GM12878 (cell line): ENCODE measurements around the gene TMEM14B. TPM values are rescaled to one million over a fixed set of nuclear protein-coding genes. Genes with fewer than 3 reads are reported as not detected.

Experiments
- ATAC-seq: fragments of 200-7000 bp; cut with Tn5 transposase; 3 replicates; pipeline ENCODE4 v1.9.1; 2020; ENCODE audit warnings: mild to moderate bottlenecking, moderate library complexity
- BruUV-seq: library from RNA; stranded (reverse); fragments of 400-500 nt; replicated peaks from 2 replicates; lab custom pipeline; 2021; lab: Mats Ljungman, UMichigan
- CTCF ChIA-PET: fragments of 300-600 bp; sonication (Branson Sonifier 250); formaldehyde crosslinking; extraction: SDS; loops from one replicate; lab custom pipeline; 2021; ENCODE audit warnings: inconsistent platforms; lab: Yijun Ruan, JAX
- POLR2A ChIA-PET: fragments of 350-600 bp; formaldehyde crosslinking; extraction: SDS; loops from one replicate; lab custom pipeline; 2021; ENCODE audit warnings: inconsistent platforms; lab: Charles Lee
- RAD21 ChIA-PET: fragments of 300-600 bp; sonication (Branson Sonifier 250); formaldehyde crosslinking; loops from one replicate; lab custom pipeline; 2023; ENCODE audit warnings: antibody characterized with exemption; ENCODE audit not compliant: unreplicated experiment; lab: Charles Lee
- SMC1A ChIA-PET: fragments of 300-600 bp; sonication (Branson Sonifier 250); formaldehyde crosslinking; loops from one replicate; lab custom pipeline; 2023; ENCODE audit not compliant: unreplicated experiment, uncharacterized antibody; lab: Charles Lee
- DNase-seq: peaks from one replicate; pipeline ENCODE4 v3.0.0-alpha.2; 2011; ENCODE audit warnings: low read depth, low spot score
- FAIRE-seq: peaks from 3 replicates; lab custom pipeline; 2011; peaks lifted over from hg19 to GRCh38; lab: Jason Lieb, UNC
- H2AFZ ChIP-seq: 2 replicates; pipeline ENCODE4 v1.6.0; 2011; ENCODE audit warnings: low read depth, low read length, control low read depth; ENCODE audit not compliant: control insufficient read depth
- H3K27ac ChIP-seq: 2 replicates; pipeline ENCODE4 v1.5.1; 2011; ENCODE audit warnings: control low read depth; ENCODE audit not compliant: control insufficient read depth, insufficient read depth
- H3K27me3 ChIP-seq, 2 experiments: replicated peaks in 1 of 2; 2 replicates each; pipeline versions ENCODE4 v1.6.0 to v1.6.1; 2011; ENCODE audit warnings: low read length in 1 of 2; ENCODE audit not compliant: control insufficient read depth in 2 of 2, insufficient read depth in 2 of 2
- H3K36me3 ChIP-seq, 2 experiments: 2 replicates each; pipeline ENCODE4 v1.5.1; 2011; ENCODE audit warnings: low read length in 1 of 2; ENCODE audit not compliant: control insufficient read depth in 2 of 2, insufficient read depth in 2 of 2
- H3K4me1 ChIP-seq: 2 replicates; pipeline ENCODE4 v1.6.1; 2011; ENCODE audit warnings: mild to moderate bottlenecking, low read length, moderate library complexity, mixed read lengths; ENCODE audit not compliant: control insufficient read depth, insufficient read depth
- H3K4me2 ChIP-seq: 2 replicates; pipeline ENCODE4 v1.6.0; 2011; ENCODE audit warnings: control low read depth; ENCODE audit not compliant: control insufficient read depth, insufficient read depth
- H3K4me3 ChIP-seq: fragments of 200-600 bp; sonication (generic); 2 replicates; pipeline ENCODE4 v1.5.1; 2016
- H3K79me2 ChIP-seq: 2 replicates; pipeline ENCODE4 v1.6.0; 2011; ENCODE audit warnings: low read length; ENCODE audit not compliant: control insufficient read depth, insufficient read depth
- H3K9ac ChIP-seq: 2 replicates; pipeline ENCODE4 v1.8.0; 2011; ENCODE audit warnings: low read length, control low read depth, mixed read lengths; ENCODE audit not compliant: control insufficient read depth, insufficient read depth
- H3K9me3 ChIP-seq: replicated peaks from 3 replicates; pipeline ENCODE4 v1.5.1; 2011; ENCODE audit warnings: mild to moderate bottlenecking, low read length; ENCODE audit not compliant: control insufficient read depth, insufficient read depth
- H4K20me1 ChIP-seq: 2 replicates; pipeline ENCODE4 v1.6.0; 2011; ENCODE audit not compliant: control insufficient read depth, insufficient read depth
- BCL11A ChIP-seq: IDR thresholded peaks from 2 replicates; pipeline ENCODE4 v1.6.1; 2011; ENCODE audit warnings: low read depth, low read length
- E2F4 ChIP-seq: IDR thresholded peaks from 2 replicates; pipeline ENCODE4 v1.6.1; 2012; ENCODE audit warnings: low read depth, low read length, improper control_type of control experiment
- FOS ChIP-seq: IDR thresholded peaks from 3 replicates; pipeline ENCODE4 v1.6.1; 2011; ENCODE audit warnings: borderline replicate concordance; ENCODE audit not compliant: insufficient read length; ENCODE audit errors: extremely low read depth
- KAT2A ChIP-seq: conservative IDR thresholded peaks from 2 replicates; pipeline ENCODE4 v1.6.1; 2011; ENCODE audit warnings: low read depth, low read length; ENCODE audit not compliant: control insufficient read depth
- MEF2A ChIP-seq: IDR thresholded peaks from 2 replicates; pipeline ENCODE4 v1.6.1; 2011; ENCODE audit warnings: low read depth, mild to moderate bottlenecking, low read length, moderate library complexity; ENCODE audit not compliant: insufficient read depth
- MYB ChIP-seq: fragments of 150-350 bp; IDR thresholded peaks from 2 replicates; pipeline ENCODE4 v1.6.1; 2014; ENCODE audit warnings: mild to moderate bottlenecking, low read depth, low read length, borderline replicate concordance
- NRF1 ChIP-seq: conservative IDR thresholded peaks from 2 replicates; pipeline ENCODE4 v1.6.1; 2011; ENCODE audit warnings: mild to moderate bottlenecking, low read depth, low read length, improper control_type of control experiment
- RB1 ChIP-seq: fragments of 450-650 bp; formaldehyde crosslinking; IDR thresholded peaks from 2 replicates; pipeline ENCODE4 v1.6.1; 2017; ENCODE audit warnings: mild to moderate bottlenecking, borderline replicate concordance
- STAT1 ChIP-seq: fragments of 450-650 bp; conservative IDR thresholded peaks from 2 replicates; pipeline ENCODE4 v1.6.1; 2014; ENCODE audit warnings: antibody characterized with exemption, mild to moderate bottlenecking
- TARDBP ChIP-seq: IDR thresholded peaks from 2 replicates; pipeline ENCODE4 v1.6.1; 2016; ENCODE audit warnings: borderline replicate concordance
- ZBTB33 ChIP-seq: fragments of 450-650 bp; IDR thresholded peaks from 2 replicates; pipeline ENCODE4 v1.6.1; 2017; ENCODE audit warnings: mild to moderate bottlenecking
- ZNF217 ChIP-seq: fragments of 450-650 bp; IDR thresholded peaks from 2 replicates; pipeline ENCODE4 v1.6.1; 2017; ENCODE audit warnings: antibody characterized with exemption, mild to moderate bottlenecking
- ZNF622 ChIP-seq: fragments of 450-650 bp; IDR thresholded peaks from 2 replicates; pipeline ENCODE4 v1.6.1; 2017; ENCODE audit warnings: mild to moderate bottlenecking, inconsistent platforms
- ZZZ3 ChIP-seq: IDR thresholded peaks from 2 replicates; pipeline ENCODE4 v1.6.1; 2011; ENCODE audit warnings: low read depth; ENCODE audit not compliant: control insufficient read depth, insufficient read length
- WGBS: methylation state at CpG from one replicate; pipeline ENCODE4 v1.1.6; 2016; ENCODE audit warnings: low lambda C conversion rate; ENCODE audit not compliant: insufficient replicate concordance, insufficient coverage; ENCODE audit errors: missing lambda C conversion rate; 5-methylcytosine and 5-hydroxymethylcytosine counted together
- in situ Hi-C: fragments of 300-500 bp; cut with MboI; formaldehyde crosslinking; loops from 9 replicates; pipeline ENCODE4 v1.14.3; 2018; ENCODE audit warnings: mixed read lengths
- intact Hi-C: fragments of 100-400 bp; cut with micrococcal nuclease; formaldehyde crosslinking; loops from one replicate; pipeline ENCODE4 v1.14.2; 2022; ENCODE audit not compliant: unreplicated experiment
- polyA plus RNA-seq, 11 experiments: library from polyadenylated mRNA; depleted of rRNA in 4 of 11; unstranded in 6 of 11; stranded (reverse) in 5 of 11; fragments of >200 nt; fragmentation: Nextera tagmentation in 4 of 11; fragmentation: Illumina TruSeq in 1 of 11; extraction: Ambion mirVana in 4 of 11; extraction: Trizol in 1 of 11; gene quantifications; 1 replicate in 1 of 11; 2 replicates in 10 of 11; pipeline versions ENCODE4 v1.2.1 to v1.2.3, GENCODE V29; 2011 to 2016; ENCODE audit warnings: inconsistent platforms in 2 of 11, missing spikeins in 2 of 11, low read depth in 1 of 11
- total RNA-seq, 4 experiments: library from RNA; depleted of rRNA in 3 of 4; stranded (reverse); fragments of >200 nt in 3 of 4; fragmentation: Illumina TruSeq in 1 of 4; extraction: Trizol in 1 of 4; gene quantifications; 2 replicates each; pipeline versions ENCODE4 v1.2.1 to v1.2.3, GENCODE V29; 2013 to 2021

The TMEM14B gene
- total and polyA plus RNA-seq, 10 of the 15 experiments (the other 5 are each of a cell fraction or from before 2014, with no cell fraction given): 80.5 to 399 (median 136) TPM

- TF ChIP-seq E2F4: no peak
- TF ChIP-seq ZZZ3: no peak
- no peak for TF ChIP-seq ZBTB33
- TF ChIP-seq KAT2A: no peak
- no peak for TF ChIP-seq STAT1
- no peak for TF ChIP-seq ZNF622
Observed at GRCh38 chr6:10769419-10769818, 21.8 kb downstream of the TMEM14B start (continued).

GRCh38 chr6:10771371-10771894 lies 23.8 kb downstream of the TMEM14B start:
- CTCF ChIA-PET: interaction anchor here (2.8 kb wide), 1 partner anchor 13 kb away, joined by 9 read pairs; no protein-coding TSS in a partner anchor
- Histone ChIP-seq H3K27ac (no peak overlapping the region), H3K4me3 (no peak overlapping the region), H3K27me3 (no peaks in the 10 kb centered on the region), H2AFZ (no peak overlapping the region), H4K20me1 (no peaks in the 10 kb centered on the region), H3K79me2 (no peaks in the 10 kb centered on the region), H3K36me3 (peaks cover 0 to 3% of the 10 kb centered on the region in 2 experiments; a peak in 1 of 4 replicates), H3K9ac (no peak overlapping the region), H3K4me2 (no peak overlapping the region), H3K4me1 (no peaks in the 10 kb centered on the region), H3K9me3 (no peaks in the 10 kb centered on the region)
- BruUV-seq: no TSS peak
- WGBS: 91% methylated on average over 12 of the region's 12 CpGs
- ATAC-seq: no peak
- no peak for FAIRE-seq
- no peak for DNase-seq
- POLR2A ChIA-PET: no interaction called here
- RAD21 ChIA-PET: no interaction called here
- in situ Hi-C loops (no loop called here), intact Hi-C loops (no loop called here)
- no peak for TF ChIP-seq NRF1
- TF ChIP-seq FOS: no peak
- no peak for TF ChIP-seq MEF2A
- no peak for TF ChIP-seq TARDBP
- no peak for TF ChIP-seq BCL11A
- TF ChIP-seq ZNF217: no peak
- TF ChIP-seq MYB: no peak
- no peak for TF ChIP-seq RB1
- SMC1A ChIA-PET: no interaction called here
